Activated T-cell treated with anti-CD3 and anti-CD28 coated beads for 1 hour (primary cell): ENCODE measurements around the gene COL23A1.

Source experiments
- DNase-seq: peaks from one replicate; pipeline ENCODE4 v3.0.0-alpha.2; 2020; ENCODE audit warnings: low read depth

The COL23A1 gene

GRCh38 chr5:178590141-178590923 lies at the start of gene COL23A1:
TSS of gene COL23A1 (minus strand) at chr5:178590393.
- peak; percentile 12 for DNase-seq

- no peak for DNase-seq
Measured at GRCh38 chr5:178637356-178638074, 47.3 kb upstream of the COL23A1 start.

- no peak for DNase-seq
Measured at GRCh38 chr5:178632285-178632684, 42.1 kb upstream of the COL23A1 start.

GRCh38 chr5:178630951-178631350 lies 40.8 kb upstream of the COL23A1 start:
- no peak for DNase-seq

DNA sequence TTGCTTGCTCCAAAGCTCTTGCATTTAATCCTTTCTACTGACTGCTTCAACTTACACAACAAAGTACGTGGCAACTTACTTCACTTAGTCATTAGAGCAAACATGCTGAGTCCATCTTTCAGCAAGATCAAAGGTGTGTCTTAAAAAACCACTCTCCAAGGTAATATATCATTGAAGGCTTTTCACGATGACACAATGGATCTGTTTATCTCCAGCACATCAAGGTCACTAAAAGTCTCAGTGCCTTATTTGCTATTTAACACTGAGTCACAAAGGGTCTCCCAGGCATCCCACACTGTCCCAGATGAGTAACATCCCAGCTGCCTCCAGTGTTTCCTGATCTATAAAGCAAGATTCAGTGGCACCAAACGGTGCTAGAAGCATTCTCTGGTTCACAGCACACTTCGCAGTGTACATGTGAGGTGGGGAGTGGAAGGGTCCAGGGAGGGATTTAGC lies 40.3 kb upstream of the COL23A1 start:
- DNase-seq = no peak

DNA sequence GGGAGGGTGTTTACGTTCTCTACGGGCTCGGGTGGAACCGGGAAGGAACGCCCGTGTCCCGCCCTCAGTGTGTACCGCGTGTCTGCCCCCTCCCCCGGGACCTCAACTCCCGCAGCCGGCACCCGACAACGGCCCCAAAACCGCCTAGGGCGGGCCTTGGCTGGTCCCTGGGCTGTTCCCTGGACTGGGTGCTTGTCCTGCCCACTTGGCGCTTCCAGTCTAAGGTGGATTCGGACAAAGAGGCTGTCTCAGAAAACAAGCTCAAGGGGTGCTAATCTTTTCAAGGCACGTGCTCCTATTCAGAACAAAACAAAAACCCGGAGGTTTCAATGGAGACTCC lies 37.0 kb upstream of the COL23A1 start:
- no peak for DNase-seq

GRCh38 chr5:178626484-178627258 lies 36.5 kb upstream of the COL23A1 start, which contains the start of gene CLK4:
TSS of gene CLK4 (minus strand) at chr5:178627050. CDS start at chr5:178623416, 3,634 bp downstream.
- DNase-seq = peak; percentile 97

DNA sequence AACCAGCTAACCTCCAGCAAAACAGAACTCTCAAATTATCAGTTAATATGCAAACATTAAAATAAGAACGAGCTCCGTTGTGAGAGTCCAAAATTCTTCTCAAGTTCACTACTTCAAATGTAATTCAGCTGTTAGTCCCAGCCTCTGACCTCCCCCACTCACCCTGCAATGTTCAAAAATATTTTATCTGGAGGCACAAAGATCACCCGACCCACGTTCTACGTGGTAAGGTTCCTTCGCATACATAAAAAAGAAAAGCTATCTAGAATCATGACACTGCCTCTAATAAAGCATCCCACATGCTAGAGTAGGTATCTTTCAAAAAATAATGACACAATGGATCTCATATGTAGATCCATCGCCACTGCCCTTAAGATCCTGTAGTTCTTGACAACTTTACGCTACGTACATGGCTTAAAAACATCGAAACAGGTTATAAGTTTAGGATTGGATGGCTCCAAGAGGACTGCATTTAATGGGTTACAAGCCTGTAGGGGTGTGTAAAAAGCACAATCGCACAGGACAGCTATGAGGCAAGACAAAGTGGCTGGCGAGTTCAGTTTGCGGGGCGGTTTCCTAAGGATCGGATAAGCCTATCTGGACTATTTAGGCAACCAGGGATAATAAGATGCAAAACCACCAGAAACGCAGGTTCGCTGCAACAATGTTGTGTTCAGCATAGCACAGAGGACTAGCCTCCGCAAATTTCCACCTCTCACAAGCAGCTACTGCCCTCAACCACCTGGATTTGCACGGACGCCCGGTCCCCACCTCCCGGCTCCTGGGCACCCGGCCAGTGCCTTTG lies 35.7 kb upstream of the COL23A1 start:
- no peak for DNase-seq

DNA sequence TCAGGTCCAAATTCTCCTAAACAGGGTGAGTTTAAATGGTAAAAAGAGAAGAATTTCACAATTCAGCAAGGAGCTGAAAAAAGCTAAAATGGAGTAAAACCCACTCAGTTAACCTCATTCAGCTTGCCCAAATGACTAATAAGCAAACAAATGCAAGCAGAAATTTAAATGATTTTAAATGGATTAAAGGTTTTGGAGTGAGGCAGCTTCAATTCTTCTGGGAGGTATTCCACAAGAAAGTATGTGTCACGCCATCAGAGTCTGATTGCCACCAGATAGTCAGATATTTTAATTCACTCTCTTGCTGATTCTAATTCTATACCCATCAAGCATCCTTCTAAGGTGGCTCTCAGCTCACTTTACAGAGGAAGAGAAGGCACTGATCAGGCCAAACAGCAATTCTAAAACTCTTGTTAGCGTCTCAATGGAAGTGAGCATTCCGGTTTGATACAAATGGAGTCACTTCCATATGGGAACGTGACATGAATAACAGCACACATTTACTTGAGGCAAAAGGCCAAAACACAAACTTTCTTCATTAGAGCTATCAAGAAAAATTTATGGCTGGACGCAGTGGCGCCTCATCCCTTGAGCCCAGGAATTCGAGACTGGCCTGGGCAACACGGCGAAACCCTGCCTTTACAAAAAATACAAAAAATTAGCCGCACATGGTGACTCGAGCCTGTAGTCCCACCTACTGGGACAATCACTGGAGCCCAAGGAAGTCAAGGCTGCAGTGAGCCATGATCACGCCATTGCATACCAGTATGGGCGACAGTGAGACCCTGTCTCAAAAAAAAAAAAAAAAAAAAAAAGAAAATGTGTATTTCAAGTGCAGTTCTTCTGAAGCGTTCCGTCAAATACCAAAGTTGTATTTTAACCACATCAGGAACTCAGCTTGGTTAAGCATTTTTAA lies 34.7 kb upstream of the COL23A1 start:
- DNase-seq = no peak

DNA sequence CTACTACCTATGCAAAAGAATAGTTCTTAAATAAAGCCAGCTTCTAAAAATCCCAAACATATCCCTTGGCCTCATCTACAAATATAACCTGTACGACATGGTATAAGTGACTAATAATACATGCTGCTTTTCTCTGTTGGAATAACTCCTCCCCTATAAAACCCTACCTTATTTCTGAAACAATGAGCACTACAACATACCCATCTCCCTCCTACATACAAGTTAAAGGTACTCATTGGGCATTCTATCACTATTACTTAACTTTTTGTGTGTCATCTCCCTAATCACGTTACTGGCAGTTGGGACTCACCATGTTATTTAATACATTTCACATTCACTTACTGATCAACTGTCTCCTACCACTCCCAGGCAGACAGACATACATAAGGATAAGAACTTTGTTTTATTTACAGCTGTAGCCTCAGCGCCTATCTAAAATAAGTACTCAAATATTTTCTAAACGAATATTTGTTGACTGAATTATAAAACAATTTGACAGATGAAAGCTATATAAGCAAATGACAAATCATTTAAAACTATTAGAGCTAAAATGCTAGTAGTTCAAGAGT lies 32.6 kb upstream of the COL23A1 start:
- no peak for DNase-seq

- no peak for DNase-seq
Measured at GRCh38 chr5:178619390-178619789, 29.2 kb upstream of the COL23A1 start.

DNA sequence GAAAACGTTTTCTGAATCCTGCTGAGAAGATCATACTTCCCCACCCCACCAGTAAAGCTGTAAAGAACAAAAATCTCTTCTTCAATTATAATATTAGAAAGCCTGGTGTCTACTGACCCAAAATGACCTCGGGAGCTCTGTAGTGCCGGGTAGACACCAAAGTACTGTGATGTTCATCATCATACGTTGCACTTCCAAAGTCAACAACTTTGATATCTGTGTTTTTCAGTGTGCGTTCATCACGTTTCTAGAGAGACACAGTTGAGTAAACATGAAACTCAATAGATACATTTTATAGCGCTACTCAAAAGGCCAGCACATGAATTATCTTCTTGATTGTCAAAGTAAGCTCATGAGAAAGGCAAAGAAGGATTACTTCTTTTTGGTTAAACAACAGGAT lies 22.1 kb upstream of the COL23A1 start:
- DNase-seq = no peak

DNA sequence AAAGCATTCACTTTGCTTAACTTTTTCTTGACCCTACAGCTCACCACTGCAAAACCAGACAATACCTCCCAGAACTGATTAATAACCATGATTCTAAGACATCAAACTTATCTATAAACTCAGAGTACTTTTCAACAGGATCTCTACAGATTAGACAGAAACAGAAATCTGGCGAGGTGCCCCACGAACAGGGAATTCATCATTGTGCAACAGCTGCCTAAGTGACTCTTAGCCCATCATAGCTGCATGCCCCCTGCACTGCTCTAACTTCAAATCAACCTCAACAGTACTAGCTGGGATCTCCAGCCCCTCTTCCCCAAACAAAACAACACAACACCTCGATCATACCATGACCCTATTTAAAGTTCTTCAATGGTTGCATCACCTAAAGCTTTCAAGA lies 16.1 kb upstream of the COL23A1 start:
- no peak for DNase-seq

- DNase-seq = no peak
Measured at GRCh38 chr5:178605788-178606187, 15.6 kb upstream of the COL23A1 start.

GRCh38 chr5:178602752-178603151 lies 12.6 kb upstream of the COL23A1 start:
- no peak for DNase-seq

- DNase-seq = no peak
Measured at GRCh38 chr5:178595750-178596149, 5.6 kb upstream of the COL23A1 start.

DNA sequence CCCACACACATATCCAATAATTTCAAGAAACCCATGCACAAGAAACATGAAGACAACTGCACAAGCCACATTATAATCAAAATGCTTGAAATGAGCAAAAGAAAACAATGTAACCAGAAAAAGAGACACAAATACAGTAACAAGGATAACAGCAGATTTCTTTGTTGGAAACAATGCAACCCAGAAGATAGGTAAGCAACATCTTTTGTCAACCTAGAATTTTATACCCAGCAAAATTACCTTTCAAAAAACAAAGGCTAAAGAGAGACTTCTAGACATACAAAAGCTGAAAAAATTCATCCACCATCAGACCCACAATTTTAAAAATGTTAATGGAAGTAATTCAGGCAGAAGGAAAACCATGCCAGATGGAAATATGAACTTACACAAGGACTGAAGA lies 5.0 kb upstream of the COL23A1 start:
- DNase-seq = no peak

DNA sequence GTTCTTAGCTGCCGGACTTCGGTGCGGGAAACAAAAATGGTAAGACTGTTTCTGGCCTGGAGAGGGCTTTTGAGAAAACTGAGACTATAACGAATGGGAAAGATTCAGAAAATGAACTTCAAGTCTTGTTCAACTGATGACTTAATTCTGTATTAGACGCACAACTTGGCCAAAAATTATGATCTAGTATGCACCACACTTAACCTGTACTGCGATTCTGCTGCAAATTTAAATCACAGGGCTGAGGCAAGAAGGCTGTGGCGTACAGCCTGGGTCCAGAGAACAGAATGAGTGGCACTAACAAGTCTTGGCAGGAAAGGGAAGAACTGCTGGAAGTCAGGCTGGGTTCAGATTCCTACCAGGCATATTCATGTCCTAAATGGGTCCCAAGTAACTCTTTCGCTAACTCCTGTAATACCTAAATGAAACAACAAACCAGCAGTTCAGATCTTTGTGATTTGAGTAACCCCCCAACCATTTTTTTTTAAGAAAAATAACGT lies 781 bp upstream of the COL23A1 start:
- no peak for DNase-seq

DNA sequence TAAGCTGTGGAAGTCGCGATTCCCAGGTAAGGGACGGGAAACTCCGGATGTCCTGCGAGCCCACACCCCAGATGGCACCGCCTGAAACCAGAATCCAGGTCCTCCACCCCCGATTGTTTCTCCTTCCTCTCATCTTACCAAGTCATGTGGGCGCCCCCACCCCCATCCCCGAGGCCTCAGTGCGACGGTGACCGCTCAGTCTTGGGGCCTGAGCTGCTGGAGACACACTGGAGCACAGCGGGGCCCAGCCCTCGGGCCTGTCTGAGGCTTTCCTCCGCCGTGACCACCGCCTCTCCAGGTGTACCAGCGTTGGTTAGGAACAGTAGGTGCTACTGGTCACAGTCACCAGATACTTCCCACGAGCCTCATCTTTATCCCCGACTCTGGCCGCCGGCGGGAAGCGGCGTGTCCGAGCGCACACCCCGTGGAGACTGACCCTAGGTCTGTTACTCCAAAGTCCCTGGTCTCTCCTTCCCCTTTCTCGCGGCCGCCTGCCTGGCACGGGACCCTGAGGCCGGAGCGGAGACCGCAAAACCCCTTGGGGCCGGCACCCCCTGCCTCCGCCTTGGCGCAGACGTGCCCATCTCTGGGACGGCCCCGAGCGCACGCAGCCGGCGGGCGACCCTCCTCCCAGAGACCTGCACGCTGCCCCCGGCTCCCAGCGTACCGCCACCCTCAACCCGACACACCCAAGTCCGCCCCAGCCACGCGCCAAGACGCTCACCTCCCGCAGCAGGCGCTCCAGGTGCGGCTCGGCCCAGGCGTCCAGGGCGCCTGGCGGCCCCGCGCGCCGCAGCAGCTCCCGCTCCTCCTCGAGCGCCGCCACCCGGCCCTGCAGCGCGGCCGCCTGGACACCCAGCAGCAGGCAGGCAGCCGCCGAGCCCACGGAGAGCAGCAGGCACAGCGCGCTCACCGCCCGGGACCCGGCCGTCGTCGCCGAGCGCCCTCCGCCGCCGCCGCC lies 733 bp downstream of the COL23A1 start:
- no peak for DNase-seq
